MCF 10A (cell line): ENCODE measurements around the gene APRT. TPM values are rescaled to one million over a fixed set of nuclear protein-coding genes. Genes with fewer than 3 reads are reported as not detected.

Experiments
- BruUV-seq: library from RNA; stranded (reverse); fragments of 400-500 nt; replicated peaks from 2 replicates; lab custom pipeline; 2021; lab: Mats Ljungman, UMichigan
- CTCF ChIA-PET: fragments of 300-600 bp; sonication (Branson Sonifier 250); formaldehyde crosslinking; extraction: SDS; loops from one replicate; lab custom pipeline; 2021; ENCODE audit warnings: antibody characterized with exemption, inconsistent platforms; lab: Yijun Ruan, JAX
- POLR2A ChIA-PET: fragments of 300-600, 350-650 bp; sonication (Branson Sonifier 250); formaldehyde crosslinking; extraction: SDS; loops from one replicate; lab custom pipeline; 2020; ENCODE audit warnings: antibody characterized with exemption, inconsistent platforms; lab: Yijun Ruan, JAX
- DNase-seq: peaks from one replicate; pipeline ENCODE4 v3.0.0-alpha.2; 2018; ENCODE audit not compliant: unreplicated experiment
- H3K27ac Mint-ChIP-seq: one replicate; pipeline ENCODE4 v1.8.0; 2022; ENCODE audit warnings: mild to moderate bottlenecking, low read depth, mixed read lengths; ENCODE audit not compliant: unreplicated experiment
- H3K27me3 Mint-ChIP-seq: one replicate; pipeline ENCODE4 v1.8.0; 2022; ENCODE audit warnings: mixed read lengths; ENCODE audit not compliant: insufficient read depth, unreplicated experiment
- H3K36me3 Mint-ChIP-seq: one replicate; pipeline ENCODE4 v1.8.0; 2022; ENCODE audit warnings: mild to moderate bottlenecking, moderate library complexity, mixed read lengths; ENCODE audit not compliant: insufficient read depth, unreplicated experiment
- H3K4me1 Mint-ChIP-seq: one replicate; pipeline ENCODE4 v1.8.0; 2022; ENCODE audit warnings: mixed read lengths; ENCODE audit not compliant: insufficient read depth, unreplicated experiment
- H3K4me3 Mint-ChIP-seq: one replicate; pipeline ENCODE4 v1.8.0; 2022; ENCODE audit warnings: mild to moderate bottlenecking, moderate library complexity, mixed read lengths; ENCODE audit not compliant: unreplicated experiment
- H3K9me3 Mint-ChIP-seq: one replicate; pipeline ENCODE4 v1.8.0; 2022; ENCODE audit warnings: mixed read lengths; ENCODE audit not compliant: unreplicated experiment
- CTCF ChIP-seq: fragments of 200-600 bp; IDR thresholded peaks from one replicate; pipeline ENCODE4 v1.8.0; 2022; ENCODE audit warnings: antibody characterized with exemption, mild to moderate bottlenecking; ENCODE audit not compliant: unreplicated experiment
- intact Hi-C: fragments of 100-400 bp; cut with micrococcal nuclease; formaldehyde crosslinking; loops from 2 replicates; pipeline ENCODE4 v1.14.1; 2022
- total RNA-seq: library from RNA; stranded (reverse); gene quantifications from 2 replicates; pipeline ENCODE4 v1.2.3, GENCODE V29; 2022

APRT gene
- total RNA-seq, 1 experiment from 2014 or later = 248 TPM

- no peaks in the 10 kb centered on the region for H3K9me3 Mint-ChIP-seq
- H3K27me3 Mint-ChIP-seq = no peaks in the 10 kb centered on the region
- no TSS peak for BruUV-seq
- H3K36me3 Mint-ChIP-seq = peaks cover 11% of the 10 kb centered on the region
- intact Hi-C loops = no loop called here
- DNase-seq = no peak
- peak overlapping the region; percentile 83 for H3K4me3 Mint-ChIP-seq
- peaks cover 18% of the 10 kb centered on the region for H3K4me1 Mint-ChIP-seq
- POLR2A ChIA-PET = interaction anchor here (3.8 kb wide), 1 partner anchor 44 kb away, joined by 42 read pairs; the partner anchor contains the start of gene APRT
- CTCF ChIA-PET = interaction anchor here (0.7 to 5.1 kb wide), 2 partner anchors 41 to 164 kb away, joined by 3 to 47 read pairs; partner anchors contain the start of gene APRT
- H3K27ac Mint-ChIP-seq = no peak overlapping the region
- TF ChIP-seq CTCF = no peak
Observed at GRCh38 chr16:88855736-88856121, 44.0 kb upstream of the APRT start.

GRCh38 chr16:88855176-88855575, 43.4 kb upstream of the APRT start:
- no peak for DNase-seq
- Mint-ChIP-seq H3K9me3 (no peaks in the 10 kb centered on the region), H3K27me3 (no peaks in the 10 kb centered on the region), H3K4me3 (peak overlapping the region; percentile 83), H3K4me1 (peaks cover 18% of the 10 kb centered on the region), H3K27ac (no peak overlapping the region), H3K36me3 (peaks cover 11% of the 10 kb centered on the region)
- intact Hi-C loops = no loop called here
- TF ChIP-seq CTCF = no peak
- CTCF ChIA-PET = interaction anchor here (5.1 kb wide), 1 partner anchor 41 kb away, joined by 47 read pairs; the partner anchor contains the start of gene APRT
- POLR2A ChIA-PET = interaction anchor here (3.8 kb wide), 1 partner anchor 44 kb away, joined by 42 read pairs; the partner anchor contains the start of gene APRT
- no TSS peak for BruUV-seq

- CTCF ChIA-PET = no interaction called here
Observed at GRCh38 chr16:88854306-88855111, 42.8 kb upstream of the APRT start.

More at GRCh38 chr16:88854306-88855111, 42.8 kb upstream of the APRT start:
- Mint-ChIP-seq H3K27me3 (no peaks in the 10 kb centered on the region), H3K27ac (no peak overlapping the region), H3K4me1 (peaks cover 18% of the 10 kb centered on the region), H3K36me3 (peaks cover 11% of the 10 kb centered on the region), H3K4me3 (peak overlapping the region; percentile 83), H3K9me3 (no peaks in the 10 kb centered on the region)
- DNase-seq = no peak
- BruUV-seq = no TSS peak
- intact Hi-C loops = no loop called here
- POLR2A ChIA-PET = no interaction called here
- no peak for TF ChIP-seq CTCF
